Anterior cingulate cortex (tissue), 58 donors: ENCODE data around the gene DCD.
"Not testable (repeated sequence)": the region's sequence is repeated elsewhere in the genome, so short reads cannot be mapped to it uniquely, and the experiment has no call there.

Source experiments
- DNase-seq, 58 donors: peaks; one replicate each; lab custom pipeline; 2025; lab: John Stamatoyannopoulos, UW

Gene DCD

GRCh38 chr12:54657105-54657607 is 9.0 kb upstream of the DCD start:
- DNase-seq = no peak

- peak in 10 of 58 donors; percentile 3 to 38 (median 19) for DNase-seq
Measured at GRCh38 chr12:54654926-54655325, 6.8 kb upstream of the DCD start.

GRCh38 chr12:54653025-54653424 is 4.9 kb upstream of the DCD start:
- no peak for DNase-seq

GRCh38 chr12:54650889-54651288 is 2.7 kb upstream of the DCD start:
- DNase-seq = no peak

- DNase-seq = no peak
Measured at GRCh38 chr12:54650409-54650808, 2.2 kb upstream of the DCD start.

GRCh38 chr12:54649825-54650224 is 1.7 kb upstream of the DCD start:
- DNase-seq = no peak

GRCh38 chr12:54641554-54641953 is 6.6 kb downstream of the DCD start:
- DNase-seq = no peak

GRCh38 chr12:54641089-54641488 is 7.1 kb downstream of the DCD start:
- no peak for DNase-seq

GRCh38 chr12:54639112-54639511 is 9.1 kb downstream of the DCD start:
- not testable (repeated sequence) for DNase-seq

GRCh38 chr12:54634795-54635194 is 13.4 kb downstream of the DCD start, which contains the start of gene LACRT:
LACRT (minus strand) TSS chr12:54634895; CDS start chr12:54634841, 54 bp downstream.
- no peak for DNase-seq

- no peak for DNase-seq
Measured at GRCh38 chr12:54631988-54632728, 16.0 kb downstream of the DCD start.

- peak in 1 of 58 donors; percentile 23 for DNase-seq
Measured at GRCh38 chr12:54631551-54631950, 16.6 kb downstream of the DCD start.

GRCh38 chr12:54629925-54630324 is 18.2 kb downstream of the DCD start:
- DNase-seq = no peak

GRCh38 chr12:54628186-54628846 is 19.8 kb downstream of the DCD start:
- no peak for DNase-seq

GRCh38 chr12:54627304-54627703 is 20.9 kb downstream of the DCD start:
- DNase-seq = no peak

- DNase-seq = no peak
Measured at GRCh38 chr12:54625598-54625997, 22.6 kb downstream of the DCD start.

GRCh38 chr12:54624315-54625279 is 23.6 kb downstream of the DCD start:
- DNase-seq = no peak

GRCh38 chr12:54622463-54623183 is 25.5 kb downstream of the DCD start:
- no peak for DNase-seq

GRCh38 chr12:54616933-54617680 is 31.1 kb downstream of the DCD start:
- DNase-seq = no peak
